ENCODE measurements around the gene NSD2.
"Not testable (repeated sequence)": the region's sequence is repeated elsewhere in the genome, so short reads cannot be mapped to it uniquely, and the experiment has no call there.

The NSD2 gene

GRCh38 chr4:1842339-1842895 is 28.8 kb upstream of the NSD2 start:
- no peak for DNase-seq

GRCh38 chr4:1842993-1843448 is 28.2 kb upstream of the NSD2 start:
- DNase-seq, result no peak

GRCh38 chr4:1843852-1844251 is 27.3 kb upstream of the NSD2 start:
- no peak for DNase-seq

- DNase-seq, result not testable (repeated sequence)
Observed at GRCh38 chr4:1844618-1845017, 26.6 kb upstream of the NSD2 start.

- no peak for DNase-seq
Observed at GRCh38 chr4:1846580-1846979, 24.6 kb upstream of the NSD2 start.

- DNase-seq, result no peak
Observed at GRCh38 chr4:1850276-1850675, 20.9 kb upstream of the NSD2 start.

- DNase-seq, result no peak
Observed at GRCh38 chr4:1851160-1851559, 20.0 kb upstream of the NSD2 start.

- DNase-seq, result no peak
Observed at GRCh38 chr4:1851575-1852410, 19.4 kb upstream of the NSD2 start.

GRCh38 chr4:1852904-1853623 is 18.1 kb upstream of the NSD2 start:
- no peak for DNase-seq

- no peak for DNase-seq
Observed at GRCh38 chr4:1854752-1855151, 16.4 kb upstream of the NSD2 start.

- DNase-seq, result no peak
Observed at GRCh38 chr4:1855333-1856070, 15.7 kb upstream of the NSD2 start.

- DNase-seq, result peak; percentile 48
Observed at GRCh38 chr4:1856071-1856942, 14.9 kb upstream of the NSD2 start, which contains the start of gene LETM1. LETM1 (minus strand) TSS chr4:1856156; CDS start chr4:1855950, 206 bp downstream.

GRCh38 chr4:1856943-1857699 is 14.1 kb upstream of the NSD2 start:
- DNase-seq, result no peak

- DNase-seq, result no peak
Observed at GRCh38 chr4:1857931-1858330, 13.3 kb upstream of the NSD2 start.

GRCh38 chr4:1859389-1859753 is 11.8 kb upstream of the NSD2 start:
- no peak for DNase-seq

- no peak for DNase-seq
Observed at GRCh38 chr4:1862055-1862911, 8.9 kb upstream of the NSD2 start.

- DNase-seq, result no peak
Observed at GRCh38 chr4:1862961-1863296, 8.3 kb upstream of the NSD2 start.

- no peak for DNase-seq
Observed at GRCh38 chr4:1863297-1864033, 7.7 kb upstream of the NSD2 start.
